ENCODE data around the gene KIAA0040. TPM values are rescaled to one million over a fixed set of nuclear protein-coding genes. Genes with fewer than 3 reads are reported as not detected.

Gene KIAA0040
- total RNA-seq, 1 experiment from 2014 or later: 0.31 TPM

GRCh38 chr1:175158170-175158591 is 34.4 kb downstream of the KIAA0040 start:
- in situ Hi-C loops (cut with HindIII; ENCODE audit: low pct_unique_long_range_greater_than_20kb, low sequenced_read_pairs): no loop called here
- no peaks in the 10 kb centered on the region; the same call in 1 of the 2 replicates for H3K27me3 ChIP-seq (ENCODE audit: control insufficient read depth, insufficient read depth, low read length)
- DNase-seq (ENCODE audit: low read depth, low spot score): no peak
- no peak for TF ChIP-seq POLR2AphosphoS5 (IDR thresholded peaks at IDR 0.05; ENCODE audit: low read depth, low read length)
- TF ChIP-seq, protein P1, sequence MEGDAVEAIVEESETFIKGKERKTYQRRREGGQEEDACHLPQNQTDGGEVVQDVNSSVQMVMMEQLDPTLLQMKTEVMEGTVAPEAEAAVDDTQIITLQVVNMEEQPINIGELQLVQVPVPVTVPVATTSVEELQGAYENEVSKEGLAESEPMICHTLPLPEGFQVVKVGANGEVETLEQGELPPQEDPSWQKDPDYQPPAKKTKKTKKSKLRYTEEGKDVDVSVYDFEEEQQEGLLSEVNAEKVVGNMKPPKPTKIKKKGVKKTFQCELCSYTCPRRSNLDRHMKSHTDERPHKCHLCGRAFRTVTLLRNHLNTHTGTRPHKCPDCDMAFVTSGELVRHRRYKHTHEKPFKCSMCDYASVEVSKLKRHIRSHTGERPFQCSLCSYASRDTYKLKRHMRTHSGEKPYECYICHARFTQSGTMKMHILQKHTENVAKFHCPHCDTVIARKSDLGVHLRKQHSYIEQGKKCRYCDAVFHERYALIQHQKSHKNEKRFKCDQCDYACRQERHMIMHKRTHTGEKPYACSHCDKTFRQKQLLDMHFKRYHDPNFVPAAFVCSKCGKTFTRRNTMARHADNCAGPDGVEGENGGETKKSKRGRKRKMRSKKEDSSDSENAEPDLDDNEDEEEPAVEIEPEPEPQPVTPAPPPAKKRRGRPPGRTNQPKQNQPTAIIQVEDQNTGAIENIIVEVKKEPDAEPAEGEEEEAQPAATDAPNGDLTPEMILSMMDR (IDR thresholded peaks at IDR 0.05): no peak
- no peak for TF ChIP-seq TCF7L2 (IDR thresholded peaks at IDR 0.05; ENCODE audit: low read depth, low read length)
- TF ChIP-seq, protein P2, sequence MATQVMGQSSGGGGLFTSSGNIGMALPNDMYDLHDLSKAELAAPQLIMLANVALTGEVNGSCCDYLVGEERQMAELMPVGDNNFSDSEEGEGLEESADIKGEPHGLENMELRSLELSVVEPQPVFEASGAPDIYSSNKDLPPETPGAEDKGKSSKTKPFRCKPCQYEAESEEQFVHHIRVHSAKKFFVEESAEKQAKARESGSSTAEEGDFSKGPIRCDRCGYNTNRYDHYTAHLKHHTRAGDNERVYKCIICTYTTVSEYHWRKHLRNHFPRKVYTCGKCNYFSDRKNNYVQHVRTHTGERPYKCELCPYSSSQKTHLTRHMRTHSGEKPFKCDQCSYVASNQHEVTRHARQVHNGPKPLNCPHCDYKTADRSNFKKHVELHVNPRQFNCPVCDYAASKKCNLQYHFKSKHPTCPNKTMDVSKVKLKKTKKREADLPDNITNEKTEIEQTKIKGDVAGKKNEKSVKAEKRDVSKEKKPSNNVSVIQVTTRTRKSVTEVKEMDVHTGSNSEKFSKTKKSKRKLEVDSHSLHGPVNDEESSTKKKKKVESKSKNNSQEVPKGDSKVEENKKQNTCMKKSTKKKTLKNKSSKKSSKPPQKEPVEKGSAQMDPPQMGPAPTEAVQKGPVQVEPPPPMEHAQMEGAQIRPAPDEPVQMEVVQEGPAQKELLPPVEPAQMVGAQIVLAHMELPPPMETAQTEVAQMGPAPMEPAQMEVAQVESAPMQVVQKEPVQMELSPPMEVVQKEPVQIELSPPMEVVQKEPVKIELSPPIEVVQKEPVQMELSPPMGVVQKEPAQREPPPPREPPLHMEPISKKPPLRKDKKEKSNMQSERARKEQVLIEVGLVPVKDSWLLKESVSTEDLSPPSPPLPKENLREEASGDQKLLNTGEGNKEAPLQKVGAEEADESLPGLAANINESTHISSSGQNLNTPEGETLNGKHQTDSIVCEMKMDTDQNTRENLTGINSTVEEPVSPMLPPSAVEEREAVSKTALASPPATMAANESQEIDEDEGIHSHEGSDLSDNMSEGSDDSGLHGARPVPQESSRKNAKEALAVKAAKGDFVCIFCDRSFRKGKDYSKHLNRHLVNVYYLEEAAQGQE (IDR thresholded peaks at IDR 0.05; ENCODE audit: insufficient read depth in 1 of 2, low read depth in 2 of 2, low read length in 1 of 2): no peak
- no peak for TF ChIP-seq SIN3A (IDR thresholded peaks at IDR 0.05; ENCODE audit: borderline replicate concordance, insufficient read depth, low read depth, low read length)
- H3K27ac ChIP-seq (ENCODE audit: low read length): no peak overlapping the region
- H3K9me3 ChIP-seq (ENCODE audit: control insufficient read depth, insufficient read depth, low read depth, low read length): no peaks in the 10 kb centered on the region
- ChIA-PET CTCF (interaction anchor here (1.0 kb wide), 1 partner anchor 8 kb away, joined by 4 read pairs; no protein-coding TSS in a partner anchor), POLR2A (no interaction called here)
- no peaks in the 10 kb centered on the region for H3K4me1 ChIP-seq (ENCODE audit: control insufficient read depth, insufficient read depth, low read length)
- intact Hi-C loops (cut with micrococcal nuclease; ENCODE audit: unreplicated experiment): loop anchor here (10.0 kb wide), 2 partner anchors 727 to 1687 kb away; no protein-coding TSS in a partner anchor
- ATAC-seq: no peak
- no TSS peak for BruUV-seq (replicated peaks)
- H3K4me3 ChIP-seq (ENCODE audit: low read depth in 2 of 2, low read length in 2 of 2): no peak overlapping the region
- no peaks in the 10 kb centered on the region for H3K36me3 ChIP-seq (ENCODE audit: control insufficient read depth, insufficient read depth, low read length)

GRCh38 chr1:175157200-175157599 is 35.4 kb downstream of the KIAA0040 start:
- intact Hi-C loops (cut with micrococcal nuclease; ENCODE audit: unreplicated experiment): loop anchor here (10.0 kb wide), 2 partner anchors 728 to 1688 kb away; no protein-coding TSS in a partner anchor
- no TSS peak for BruUV-seq (replicated peaks)
- H3K27ac ChIP-seq (ENCODE audit: low read length): no peak overlapping the region
- in situ Hi-C loops (cut with HindIII; ENCODE audit: low pct_unique_long_range_greater_than_20kb, low sequenced_read_pairs): no loop called here
- H3K4me3 ChIP-seq (ENCODE audit: low read depth in 2 of 2, low read length in 2 of 2): no peak overlapping the region
- DNase-seq (ENCODE audit: low read depth, low spot score) (no peak), ATAC-seq (no peak)
- H3K4me1 ChIP-seq (ENCODE audit: control insufficient read depth, insufficient read depth, low read length): no peaks in the 10 kb centered on the region
- TF ChIP-seq, protein P2 (IDR thresholded peaks at IDR 0.05; ENCODE audit: insufficient read depth in 1 of 2, low read depth in 2 of 2, low read length in 1 of 2): no peak
- TF ChIP-seq POLR2AphosphoS5 (IDR thresholded peaks at IDR 0.05; ENCODE audit: low read depth, low read length) (no peak), SIN3A (IDR thresholded peaks at IDR 0.05; ENCODE audit: borderline replicate concordance, insufficient read depth, low read depth, low read length) (no peak), TCF7L2 (IDR thresholded peaks at IDR 0.05; ENCODE audit: low read depth, low read length) (no peak)
- TF ChIP-seq, protein P1 (IDR thresholded peaks at IDR 0.05): no peak
- POLR2A ChIA-PET: no interaction called here
- no peaks in the 10 kb centered on the region for H3K36me3 ChIP-seq (ENCODE audit: control insufficient read depth, insufficient read depth, low read length)
- CTCF ChIA-PET: no interaction called here
- peaks cover 3% of the 10 kb centered on the region for H3K27me3 ChIP-seq (ENCODE audit: control insufficient read depth, insufficient read depth, low read length)
- H3K9me3 ChIP-seq (ENCODE audit: control insufficient read depth, insufficient read depth, low read depth, low read length): no peaks in the 10 kb centered on the region

Measured in Panc1 (cell line).